Measurements from ENCODE around the gene EDDM3A.

- TF ChIP-seq CTCF (IDR thresholded peaks at IDR 0.05 in 2 of 3, conservative IDR thresholded peaks at IDR 0.05 in 1 of 3; ENCODE audit: control insufficient read depth in 2 of 3, extremely low read depth in 1 of 3, insufficient read depth in 1 of 3, low read depth in 3 of 3, low read length in 3 of 3) (no peak), USF2 (IDR thresholded peaks at IDR 0.05; ENCODE audit: borderline replicate concordance, low read depth, low read length) (no peak), RFX5 (IDR thresholded peaks at IDR 0.05; ENCODE audit: low read depth, low read length) (no peak), POLR2AphosphoS5 (IDR thresholded peaks at IDR 0.05; ENCODE audit: low read length) (no peak), TAF1 (IDR thresholded peaks at IDR 0.05; ENCODE audit: borderline replicate concordance, low read depth, low read length) (no peak), ATF3 (IDR thresholded peaks at IDR 0.05; ENCODE audit: borderline replicate concordance, extremely low read depth, low read depth, low read length) (no peak), SRF (IDR thresholded peaks at IDR 0.05; ENCODE audit: low read depth in 2 of 2, low read length in 2 of 2) (no peak), ETV6 (conservative IDR thresholded peaks at IDR 0.05 in 1 of 2, IDR thresholded peaks at IDR 0.05 in 1 of 2; ENCODE audit: borderline replicate concordance in 1 of 2, low read depth in 1 of 2) (no peak), STAT1 (conservative IDR thresholded peaks at IDR 0.05) (no peak), SPI1 (IDR thresholded peaks at IDR 0.05; ENCODE audit: borderline replicate concordance, insufficient read depth, low read depth, low read length) (no peak), STAT3 (IDR thresholded peaks at IDR 0.05; ENCODE audit: low read depth, low read length) (no peak), ATF2 (IDR thresholded peaks at IDR 0.05; ENCODE audit: low read length) (no peak), POLR2A (IDR thresholded peaks at IDR 0.05; ENCODE audit: low read depth, low read length) (no peak), IRF3 (IDR thresholded peaks at IDR 0.05) (no peak)
Observed at GRCh38 chr14:20734430-20734806, 11.3 kb upstream of the EDDM3A start.

Data from GM12878 (cell line).